Coronary artery (tissue), 2 donors: ENCODE results near the gene RMND5A.
A peak's percentile ranks its signal among the peaks of the same experiment; 100 is the strongest.

Experiments
- DNase-seq: peaks from one replicate; pipeline ENCODE4 v3.0.0-alpha.2; 2017; ENCODE audit warnings: low spot score
- H3K27ac ChIP-seq, 2 donors: fragments of 200-600 bp; sonication (generic); one replicate each; pipeline ENCODE4 v1.5.1; 2016 to 2019
- H3K4me3 ChIP-seq: fragments of 200-600 bp; sonication (generic); 2 replicates; pipeline ENCODE4 v1.5.1; 2016; ENCODE audit warnings: mild to moderate bottlenecking, moderate library complexity
- CTCF ChIP-seq: fragments of 200-600 bp; sonication (generic); IDR thresholded peaks from one replicate; pipeline ENCODE4 v1.5.1; 2019; ENCODE audit warnings: antibody characterized with exemption

Gene RMND5A

DNA sequence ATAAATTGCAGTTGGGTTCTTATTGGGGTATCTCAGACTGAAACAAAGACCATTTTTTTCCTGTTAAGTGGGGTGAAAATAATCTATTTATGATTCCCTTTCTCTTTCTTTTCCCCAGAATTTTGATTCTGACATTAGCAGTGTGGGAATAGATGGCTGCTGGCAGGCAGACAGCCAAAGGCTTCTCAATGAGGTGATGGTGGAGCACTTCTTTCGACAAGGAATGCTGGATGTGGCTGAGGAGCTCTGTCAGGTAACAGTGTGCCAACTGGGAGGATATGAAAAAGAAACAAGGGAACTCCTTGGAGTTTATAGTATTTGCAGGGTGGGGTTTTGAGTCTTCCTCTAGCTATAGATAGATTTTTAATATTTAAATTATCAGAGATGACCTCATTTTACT is 31.7 kb downstream of the RMND5A start:
- DNase-seq, result no peak
- Histone ChIP-seq H3K27ac (no peak overlapping the region), H3K4me3 (no peak overlapping the region)
- TF ChIP-seq CTCF, result no peak

DNA sequence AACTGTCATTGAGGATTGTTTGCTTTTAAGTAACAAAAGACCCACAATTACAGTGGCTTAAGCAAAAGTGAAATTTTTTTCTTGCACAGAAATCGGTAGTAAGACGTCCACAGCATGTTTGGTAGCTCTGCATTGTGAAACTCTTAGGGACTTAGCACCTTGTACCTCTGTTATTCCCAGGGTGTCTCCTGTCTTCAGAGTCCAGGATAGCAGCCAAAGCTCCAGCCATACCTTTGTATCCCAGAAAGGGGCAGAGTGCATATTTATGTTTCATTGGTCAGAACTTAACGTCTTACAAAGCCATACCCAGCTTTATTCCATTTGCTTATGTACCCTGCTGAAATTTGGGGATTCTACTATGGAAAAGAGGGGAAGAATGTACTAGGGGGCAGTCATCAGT is 32.8 kb downstream of the RMND5A start:
- no peak for DNase-seq
- TF ChIP-seq CTCF, result no peak
- Histone ChIP-seq H3K4me3 (no peak overlapping the region), H3K27ac (no peak overlapping the region)

DNA sequence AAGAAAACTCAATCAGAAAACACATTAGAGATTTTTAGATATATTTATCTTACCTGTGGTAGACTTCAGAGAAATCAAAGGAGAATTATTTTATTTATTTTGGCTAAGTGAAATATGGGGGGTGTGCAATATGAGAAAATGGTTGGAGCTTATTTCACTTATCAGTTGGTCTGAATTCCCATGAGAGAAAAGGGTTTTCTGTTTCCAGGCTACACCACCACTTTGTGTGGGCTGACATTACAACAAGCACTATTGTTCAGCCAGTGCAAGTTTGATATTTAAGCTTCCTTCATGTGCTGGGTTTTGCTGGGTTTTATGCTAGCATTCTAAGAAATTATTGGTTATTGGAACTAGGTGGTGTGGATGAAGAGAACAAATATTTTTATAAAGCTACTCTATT is 33.5 kb downstream of the RMND5A start:
- no peak overlapping the region for H3K27ac ChIP-seq
- TF ChIP-seq CTCF, result no peak
- DNase-seq, result no peak
- no peak overlapping the region for H3K4me3 ChIP-seq

- Histone ChIP-seq H3K27ac (no peak overlapping the region), H3K4me3 (no peak overlapping the region)
- no peak for DNase-seq
- no peak for TF ChIP-seq CTCF
Observed at GRCh38 chr2:86758405-86758804, 38.3 kb downstream of the RMND5A start.

DNA sequence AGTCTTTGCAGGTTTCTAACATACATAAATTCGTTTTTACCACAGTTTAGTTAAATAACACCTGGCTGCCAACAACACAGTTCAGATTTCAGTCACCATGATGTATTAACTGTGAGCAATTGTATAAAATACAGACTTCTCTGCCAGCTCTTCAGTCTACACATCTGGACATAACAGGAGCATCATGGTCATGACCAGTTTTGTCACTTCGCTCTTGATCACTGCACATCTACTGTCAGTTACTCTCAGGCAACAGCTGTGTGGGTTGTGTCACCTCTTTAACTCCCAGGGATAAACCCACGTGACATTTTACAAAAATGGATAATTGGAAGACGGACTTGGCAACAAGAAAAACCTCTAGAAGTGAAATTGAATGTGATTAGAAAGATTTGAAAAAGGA is 40.3 kb downstream of the RMND5A start:
- Histone ChIP-seq H3K27ac (no peak overlapping the region), H3K4me3 (no peak overlapping the region)
- no peak for DNase-seq
- TF ChIP-seq CTCF, result no peak

GRCh38 chr2:86764661-86765309 is 44.7 kb downstream of the RMND5A start:
- no peak overlapping the region for H3K4me3 ChIP-seq
- H3K27ac ChIP-seq, result no peak overlapping the region
- TF ChIP-seq CTCF, result peak; percentile 45
- DNase-seq, result no peak

- no peak for DNase-seq
- TF ChIP-seq CTCF, result no peak
- no peak overlapping the region for H3K27ac ChIP-seq
- no peak overlapping the region for H3K4me3 ChIP-seq
Observed at GRCh38 chr2:86765310-86765695, 45.2 kb downstream of the RMND5A start.
